GM23338 (cell line): ENCODE measurements around the gene TENT5C.

Experiments used
- CTCF ChIP-seq, 2 experiments: fragments of 200-600 bp in 1 of 2; sonication (generic) in 1 of 2; conservative IDR thresholded peaks; 2 replicates each; pipeline versions ENCODE4 v1.5.1 to v1.6.1; 2016 to 2017; ENCODE audit warnings: antibody characterized with exemption in 2 of 2, low read depth in 2 of 2, mild to moderate bottlenecking in 2 of 2, moderate library complexity in 1 of 2
- EZH2 ChIP-seq: fragments of 200-600 bp; sonication (generic); IDR thresholded peaks from one replicate; pipeline ENCODE4 v1.8.0; 2017; ENCODE audit warnings: antibody characterized with exemption, mild to moderate bottlenecking, low read depth; ENCODE audit not compliant: unreplicated experiment
- EZH2phosphoT487 ChIP-seq: fragments of 200-600 bp; sonication (generic); IDR thresholded peaks from one replicate; pipeline ENCODE4 v1.8.1; 2018; ENCODE audit warnings: antibody characterized with exemption; ENCODE audit not compliant: unreplicated experiment
- POLR2AphosphoS5 ChIP-seq: IDR thresholded peaks from 2 replicates; pipeline ENCODE4 v1.6.1; 2016; ENCODE audit warnings: antibody characterized with exemption, low read depth
- REST ChIP-seq: IDR thresholded peaks from one replicate; pipeline ENCODE4 v1.6.1; 2018; ENCODE audit warnings: antibody characterized with exemption; ENCODE audit not compliant: unreplicated experiment
- ZNF331 ChIP-seq: fragments of 250-450 bp; sonication (Bioruptor Pico); IDR thresholded peaks from 2 replicates; pipeline ENCODE4 v1.5.0; 2020; ENCODE audit warnings: low read depth, mild to moderate bottlenecking, moderate library complexity

DNA sequence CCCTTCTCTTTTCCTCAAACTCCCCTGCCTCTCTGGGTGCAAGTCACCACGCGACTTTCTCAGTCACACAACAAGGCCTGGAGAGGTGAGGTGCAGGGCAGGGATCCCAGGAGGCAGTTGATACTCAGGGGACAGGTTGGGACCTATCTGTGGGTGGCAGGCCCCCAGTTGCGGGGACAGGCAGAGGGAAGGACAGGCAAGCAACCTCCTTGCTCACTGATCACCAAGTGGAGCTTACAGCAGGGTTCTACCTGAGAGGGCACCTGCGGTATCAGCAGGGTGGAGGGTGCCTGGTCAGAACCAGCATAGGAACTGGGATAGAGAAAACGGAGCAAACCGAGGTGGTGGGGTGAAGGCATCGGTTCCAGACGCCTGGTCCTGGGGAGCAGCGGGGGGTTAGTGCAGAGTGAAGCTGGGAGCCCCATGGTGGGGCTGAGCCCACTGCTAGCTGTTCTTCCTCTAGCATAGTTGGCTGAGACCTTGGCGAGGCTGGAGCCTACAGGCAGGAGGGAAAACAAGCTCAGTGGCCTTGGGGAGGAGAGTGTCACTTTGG lies 24.4 kb upstream of the TENT5C start:
- TF ChIP-seq CTCF (conservative IDR thresholded peaks at IDR 0.05; ENCODE audit: low read depth in 2 of 2) (no peak), EZH2 (no peak), EZH2phosphoT487 (no peak), ZNF331 (CRISPR knock-in tag) (no peak), REST (no peak), POLR2AphosphoS5 (no peak)
